HUDEP-2 (cell line): Measurements from ENCODE around the gene PDGFRA.

Experiments
- DNase-seq, 76 experiments: peaks; one replicate each; lab custom pipeline; 2025; ENCODE audit not compliant: unreplicated experiment in 76 of 76; lab: John Stamatoyannopoulos, UW

Gene PDGFRA

DNA sequence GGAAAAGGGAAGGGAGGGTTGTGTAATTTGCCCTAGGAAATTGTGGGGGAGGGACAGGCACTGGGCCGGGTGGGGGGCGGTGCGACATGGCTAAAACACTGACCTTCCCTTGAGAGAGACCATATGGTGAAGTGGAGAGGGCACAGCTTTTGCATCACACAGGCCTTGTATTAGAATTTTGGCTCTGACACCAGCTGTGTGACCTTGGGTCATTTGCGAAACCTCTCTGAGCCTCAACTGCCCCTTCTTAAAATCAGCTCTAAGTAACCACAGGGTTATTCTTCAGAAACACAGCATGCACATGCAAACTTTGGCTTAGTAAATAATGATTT lies 25.8 kb downstream of the PDGFRA start:
- no peak for DNase-seq

DNA sequence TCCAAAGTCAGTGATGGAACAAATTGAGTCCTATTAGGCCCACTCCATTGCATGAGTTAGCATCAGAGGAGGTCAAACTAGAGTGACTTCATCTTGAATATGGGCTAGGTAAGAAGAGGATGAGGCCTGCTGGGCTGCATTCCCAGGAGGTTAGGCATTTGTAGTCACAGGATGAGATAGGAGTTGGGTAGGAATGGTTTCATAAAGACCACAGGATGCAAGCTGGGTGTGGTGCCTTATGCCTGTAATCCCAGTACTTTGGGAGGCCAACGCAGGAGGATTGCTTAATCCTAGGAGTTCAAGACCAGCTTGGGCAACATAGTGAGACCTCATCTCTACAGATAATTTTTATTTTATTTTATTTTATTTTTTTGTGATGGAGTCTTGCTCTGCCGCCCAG lies 26.8 kb downstream of the PDGFRA start:
- no peak for DNase-seq

DNA sequence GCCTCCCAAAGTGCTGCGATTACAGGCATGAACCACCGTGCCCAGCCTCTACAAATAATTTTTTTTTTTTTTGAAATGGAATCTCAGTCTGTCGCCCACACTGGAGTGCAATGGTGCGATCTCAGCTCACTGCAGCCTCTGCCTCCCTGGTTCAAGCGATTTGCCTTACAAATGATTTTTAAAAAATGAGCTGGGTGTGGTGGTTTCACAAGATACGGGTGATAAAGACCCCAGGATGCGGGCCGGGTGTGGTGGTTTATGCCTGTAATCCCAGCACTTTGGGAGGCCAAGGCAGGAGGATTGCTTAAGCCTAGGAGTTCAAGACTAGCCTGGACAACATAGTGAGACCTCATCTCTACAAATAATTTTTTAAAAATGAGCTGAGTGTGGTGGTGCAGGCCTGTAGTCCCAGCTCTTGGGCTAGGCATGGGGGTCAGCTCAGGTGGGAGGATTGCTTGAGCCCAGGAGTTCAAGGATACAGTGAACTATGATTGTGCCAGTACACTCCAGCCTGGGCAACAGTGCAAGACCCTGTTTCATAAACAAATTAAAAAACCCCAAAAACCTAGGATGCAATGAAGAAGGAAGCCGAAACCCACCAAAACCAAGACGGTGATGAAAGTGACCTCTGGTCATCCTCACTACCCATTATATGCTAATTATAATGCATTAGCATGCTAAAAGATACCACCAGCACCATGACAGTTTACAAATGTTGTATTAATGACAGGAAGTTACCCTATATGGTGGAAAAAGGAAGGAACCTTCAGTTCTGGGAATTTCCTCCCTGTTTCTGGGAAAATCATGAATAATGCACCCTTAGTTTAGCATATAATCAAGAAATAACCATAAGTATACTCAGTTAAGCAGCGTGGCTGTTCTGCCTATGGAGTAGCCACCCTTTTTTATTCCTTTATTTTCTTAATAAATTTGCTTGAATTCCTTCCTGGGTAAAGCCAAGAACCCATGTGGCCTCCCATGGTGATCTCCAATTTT lies 27.7 kb downstream of the PDGFRA start:
- no peak for DNase-seq

DNA sequence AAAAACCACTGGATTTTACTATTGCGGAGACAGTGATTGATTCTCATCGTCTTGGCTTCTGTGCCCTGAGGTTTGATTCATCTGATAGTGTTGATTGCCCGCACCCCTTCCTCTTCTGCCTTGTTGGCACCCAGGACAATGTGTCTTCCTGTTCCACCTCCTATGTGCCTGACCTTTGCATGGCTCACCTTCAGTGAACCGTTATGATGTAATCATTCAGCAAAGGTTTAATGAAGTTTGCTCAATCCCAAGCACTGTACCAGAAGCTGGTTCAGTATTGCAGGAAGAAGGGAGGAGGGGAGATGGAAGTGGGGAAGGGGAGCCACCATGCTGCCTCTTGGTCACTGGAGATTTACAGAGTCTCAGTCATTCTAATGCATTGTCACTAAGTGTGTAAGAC lies 36.3 kb downstream of the PDGFRA start:
- no peak for DNase-seq

DNA sequence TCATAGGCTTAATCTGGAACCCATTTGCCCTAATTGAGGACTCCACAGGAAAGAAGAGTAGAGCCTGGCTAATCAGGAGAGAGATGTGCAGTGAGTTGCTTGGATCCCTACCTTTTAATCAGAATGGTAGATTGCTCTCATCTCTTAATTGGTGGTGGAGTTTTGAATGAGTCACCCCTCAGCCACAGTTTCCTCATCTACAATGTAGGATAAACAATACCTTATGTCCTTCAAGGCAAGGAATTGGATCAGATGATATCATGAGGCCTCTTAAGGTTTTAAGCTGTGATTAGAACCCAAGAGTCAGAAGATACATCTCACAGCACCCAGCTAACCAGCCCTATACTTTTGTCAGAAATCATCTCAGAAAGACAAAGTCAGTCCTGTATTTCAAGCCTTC lies 39.1 kb downstream of the PDGFRA start:
- DNase-seq = no peak

DNA sequence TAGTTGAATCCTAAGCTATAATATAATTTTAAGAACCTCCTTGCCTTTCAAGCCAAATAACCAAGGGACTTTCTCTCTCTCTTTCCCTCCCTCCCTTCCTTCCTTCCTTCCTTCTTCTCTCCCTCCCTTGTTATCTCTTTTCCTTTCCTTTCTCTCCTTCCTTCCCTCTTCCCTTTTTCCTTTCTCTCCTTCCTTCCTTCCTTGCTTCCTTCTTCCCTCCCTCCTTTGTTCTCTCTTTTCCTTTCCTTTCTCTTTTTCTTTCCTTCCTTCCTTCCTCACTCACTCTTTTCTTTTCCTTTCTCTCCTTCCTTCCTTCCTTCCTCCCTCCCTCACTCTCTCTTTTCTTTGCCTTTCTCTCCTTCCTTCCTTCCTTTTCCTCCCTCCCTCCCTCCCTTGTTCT lies 42.4 kb downstream of the PDGFRA start:
- no peak for DNase-seq

DNA sequence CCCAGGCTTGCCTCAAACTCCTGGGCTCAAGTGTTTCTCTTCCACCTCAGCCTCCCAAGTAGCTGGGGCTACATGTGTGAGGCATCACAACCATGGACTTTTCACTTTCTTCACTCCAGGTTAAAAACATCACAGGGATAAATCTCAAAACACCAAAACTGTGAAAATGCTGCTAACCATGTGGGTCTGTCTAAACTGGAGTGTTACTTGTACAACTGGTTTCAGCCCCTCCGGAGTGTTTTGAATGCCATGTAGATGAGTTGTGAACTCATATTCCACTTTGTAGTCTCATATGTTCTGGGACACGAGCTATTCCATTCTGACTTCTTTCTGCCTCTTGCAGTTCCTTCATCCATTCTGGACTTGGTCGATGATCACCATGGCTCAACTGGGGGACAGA lies 43.0 kb downstream of the PDGFRA start:
- no peak for DNase-seq

DNA sequence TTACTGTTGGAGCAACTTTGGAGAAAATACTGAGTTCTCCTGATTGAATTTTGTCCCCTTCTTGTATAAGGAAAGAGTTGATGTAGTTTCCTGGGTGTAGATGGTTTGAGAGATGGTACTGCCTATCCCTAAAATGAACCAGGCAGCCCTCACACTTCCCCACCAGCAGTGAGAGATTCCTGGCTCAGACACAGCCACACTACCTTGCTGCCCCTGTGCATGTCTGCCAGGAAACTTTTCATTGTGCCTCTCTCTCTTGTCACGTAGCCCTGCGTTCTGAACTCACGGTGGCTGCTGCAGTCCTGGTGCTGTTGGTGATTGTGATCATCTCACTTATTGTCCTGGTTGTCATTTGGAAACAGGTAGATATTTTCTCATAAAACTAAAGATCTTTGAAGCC lies 45.2 kb downstream of the PDGFRA start:
- DNase-seq = no peak

DNA sequence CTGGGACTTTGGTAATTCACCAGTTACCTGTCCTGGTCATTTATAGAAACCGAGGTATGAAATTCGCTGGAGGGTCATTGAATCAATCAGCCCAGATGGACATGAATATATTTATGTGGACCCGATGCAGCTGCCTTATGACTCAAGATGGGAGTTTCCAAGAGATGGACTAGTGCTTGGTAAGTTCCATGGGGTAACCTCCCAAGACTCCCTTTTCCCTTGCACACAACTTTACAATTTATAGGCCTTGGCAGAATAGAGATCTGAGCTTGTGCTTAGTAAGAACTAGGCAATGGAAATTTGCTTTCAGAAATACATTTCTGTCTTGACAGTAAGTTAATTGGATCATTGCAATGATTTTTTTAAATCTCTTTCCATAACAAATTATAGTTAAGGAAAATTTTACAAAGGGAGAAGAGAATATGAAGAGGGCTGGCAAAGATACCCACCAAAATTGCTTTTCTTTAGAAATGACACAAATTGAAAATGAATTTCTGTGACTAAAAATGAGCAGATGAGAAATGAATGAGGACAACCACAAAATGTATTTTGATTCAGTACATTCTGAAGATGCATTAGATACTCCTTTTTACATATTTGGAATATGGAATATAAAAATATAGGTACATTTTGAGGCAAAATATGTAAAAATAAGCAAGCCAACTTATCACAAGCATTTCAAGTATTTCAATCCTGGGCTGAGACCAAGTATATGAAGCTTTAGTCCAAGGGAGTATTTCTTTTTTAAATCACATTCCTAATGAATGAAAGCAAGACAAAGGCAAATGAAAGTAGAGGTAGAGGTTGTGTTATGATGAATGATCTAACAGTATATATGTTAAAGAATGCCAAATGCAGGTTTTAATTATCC lies 45.9 kb downstream of the PDGFRA start:
- no peak for DNase-seq

DNA sequence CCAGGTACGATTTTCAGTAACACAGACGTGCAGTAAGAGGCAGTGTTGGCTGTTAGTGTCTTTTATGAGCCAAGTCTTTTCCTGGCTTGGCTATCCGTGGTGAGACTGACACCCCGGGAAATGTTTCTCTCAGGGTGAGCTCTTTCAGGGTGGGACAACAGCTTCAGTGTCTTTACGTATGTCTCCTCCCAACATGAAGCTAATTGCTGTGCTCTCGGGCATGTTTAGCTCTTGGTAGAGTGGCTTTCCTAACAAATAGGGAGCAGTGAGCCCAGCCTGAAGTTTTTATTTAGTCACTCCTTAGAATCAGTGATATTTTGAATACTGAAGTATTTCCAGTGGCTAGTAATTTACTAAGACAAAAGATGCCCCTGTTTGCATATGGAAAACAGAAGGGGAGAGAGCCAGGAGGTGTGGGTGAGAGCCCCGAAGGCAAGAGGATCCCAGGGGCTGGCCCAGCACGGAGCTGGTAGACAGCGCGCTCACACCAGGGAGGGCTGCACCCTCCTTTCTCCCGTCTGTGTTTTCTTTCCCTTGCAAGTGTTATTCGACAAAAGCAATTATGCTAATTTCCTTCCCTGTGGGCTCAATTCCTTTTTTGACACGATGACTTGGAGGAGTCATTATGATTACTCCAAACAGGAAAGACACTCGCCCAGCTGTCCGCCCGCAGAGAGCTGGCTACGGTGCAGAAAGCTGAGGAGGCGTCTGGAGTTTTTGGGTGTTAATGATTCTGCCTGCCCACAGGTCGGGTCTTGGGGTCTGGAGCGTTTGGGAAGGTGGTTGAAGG lies 47.7 kb downstream of the PDGFRA start:
- no peak for DNase-seq

DNA sequence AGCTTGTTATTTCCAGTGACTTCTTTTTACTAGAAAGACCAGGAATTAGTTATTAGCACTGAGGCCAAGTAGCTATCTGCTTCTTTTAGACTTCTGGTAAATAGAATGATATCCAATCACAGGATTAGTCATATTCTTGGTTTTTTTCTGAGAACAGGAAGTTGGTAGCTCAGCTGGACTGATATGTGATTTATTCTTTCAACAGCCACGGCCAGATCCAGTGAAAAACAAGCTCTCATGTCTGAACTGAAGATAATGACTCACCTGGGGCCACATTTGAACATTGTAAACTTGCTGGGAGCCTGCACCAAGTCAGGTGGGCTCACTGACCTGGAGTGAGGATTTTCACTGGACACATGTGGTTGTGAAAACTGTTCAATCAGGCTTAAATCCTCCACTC lies 48.6 kb downstream of the PDGFRA start:
- DNase-seq = no peak

DNA sequence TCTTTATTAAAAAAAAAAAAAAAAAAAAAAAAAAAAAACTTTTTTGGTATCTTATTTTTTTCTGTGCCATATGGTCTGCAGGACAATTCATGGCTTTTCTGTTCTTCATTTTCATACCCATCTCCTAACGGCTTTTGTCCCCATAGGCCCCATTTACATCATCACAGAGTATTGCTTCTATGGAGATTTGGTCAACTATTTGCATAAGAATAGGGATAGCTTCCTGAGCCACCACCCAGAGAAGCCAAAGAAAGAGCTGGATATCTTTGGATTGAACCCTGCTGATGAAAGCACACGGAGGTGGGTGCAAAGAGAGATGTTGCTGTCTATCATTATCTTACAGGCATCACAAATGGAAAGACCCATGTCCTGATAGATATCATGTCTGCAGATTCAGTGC lies 49.1 kb downstream of the PDGFRA start:
- no peak for DNase-seq

DNA sequence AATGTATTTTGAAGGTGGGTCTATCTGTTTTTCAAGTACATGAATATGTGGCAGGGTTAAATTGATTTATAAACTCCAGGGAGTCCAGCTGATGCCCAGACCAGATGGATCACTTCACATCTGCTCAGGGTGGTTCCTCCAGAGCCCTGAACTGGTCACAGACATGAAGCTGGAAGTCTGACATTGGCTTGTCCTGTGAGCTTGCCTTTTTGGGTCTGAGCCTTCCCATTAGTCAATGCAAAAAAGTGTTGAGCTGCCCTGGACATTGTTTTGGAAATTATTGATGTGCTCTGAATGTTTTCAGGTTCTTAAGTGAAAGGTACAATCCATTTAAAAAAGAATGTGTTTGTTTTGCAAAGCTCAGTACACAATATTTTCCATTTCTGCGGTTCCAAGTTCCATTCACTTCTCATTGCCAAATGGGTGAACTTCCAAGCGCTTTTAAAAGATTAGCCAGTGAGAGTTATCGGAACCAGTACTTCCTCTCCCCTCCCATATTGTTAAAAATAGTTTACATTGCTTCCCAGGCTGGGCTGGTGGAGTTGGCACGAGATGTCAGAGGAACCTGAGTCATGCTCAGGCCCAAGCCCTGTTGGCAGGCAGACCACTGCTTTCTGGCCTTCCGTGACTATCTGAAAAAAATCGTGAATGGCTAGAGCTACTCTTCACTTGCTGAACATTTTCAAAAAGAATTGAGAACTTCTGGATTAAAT lies 52.1 kb downstream of the PDGFRA start:
- peak in 18 of 76 experiments; percentile 1 to 25 (median 8) for DNase-seq

DNA sequence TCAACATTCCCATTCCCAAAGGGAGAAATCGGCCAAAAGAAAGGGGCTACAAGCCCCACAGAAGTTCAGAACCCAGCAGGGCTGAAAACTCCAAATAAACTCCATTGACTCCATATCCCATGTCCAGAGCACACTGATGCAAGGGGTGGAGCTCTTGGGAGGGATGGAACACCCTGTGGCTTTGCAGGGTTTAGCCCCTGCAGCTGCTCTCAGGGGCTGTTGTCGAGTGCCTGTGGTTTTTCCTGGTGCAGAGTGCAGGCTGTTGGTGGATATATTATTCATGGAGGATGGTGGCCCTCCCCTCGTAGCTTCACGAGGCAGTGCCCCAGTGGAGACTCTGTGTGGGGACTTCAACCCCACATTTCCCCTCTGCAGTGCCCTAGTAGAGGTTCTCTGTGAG lies 53.7 kb downstream of the PDGFRA start:
- DNase-seq = no peak

DNA sequence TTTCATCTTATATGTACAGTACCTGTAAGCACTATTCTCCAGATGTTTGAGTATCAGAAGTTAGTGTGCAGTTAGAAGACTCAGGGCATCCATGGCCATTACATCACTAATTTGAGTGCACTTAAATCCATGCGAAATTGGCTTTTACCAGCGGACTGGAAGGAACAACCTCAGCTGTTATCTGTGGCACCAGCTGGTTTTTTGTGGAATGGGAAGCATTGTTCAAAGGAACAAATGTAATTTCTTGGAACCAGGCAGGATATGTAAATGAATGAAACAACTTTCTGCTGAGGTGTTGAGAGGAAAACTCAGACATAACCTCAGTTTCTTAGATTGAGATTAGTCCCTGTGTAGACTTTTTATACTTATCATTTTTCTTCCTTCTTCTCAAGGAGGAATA lies 60.2 kb downstream of the PDGFRA start:
- no peak for DNase-seq

DNA sequence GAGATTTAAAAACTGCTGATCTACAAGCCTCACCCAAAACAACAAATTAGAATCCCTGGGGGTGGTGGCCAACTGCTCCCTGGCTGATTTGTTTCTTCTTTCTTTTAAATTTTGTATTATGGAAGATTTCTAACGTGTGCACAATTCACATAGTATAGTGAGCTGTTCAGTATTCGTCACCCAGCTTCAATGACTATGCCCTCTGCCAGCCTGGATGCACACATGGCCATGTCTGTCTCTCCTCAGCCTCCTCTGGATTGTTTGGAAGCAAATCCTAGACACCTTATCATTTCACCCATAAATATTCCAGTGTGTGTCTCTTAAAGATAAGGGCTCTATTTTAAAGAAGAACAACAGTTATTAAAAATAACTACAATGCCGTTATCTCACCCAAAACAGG lies 61.9 kb downstream of the PDGFRA start:
- no peak for DNase-seq

DNA sequence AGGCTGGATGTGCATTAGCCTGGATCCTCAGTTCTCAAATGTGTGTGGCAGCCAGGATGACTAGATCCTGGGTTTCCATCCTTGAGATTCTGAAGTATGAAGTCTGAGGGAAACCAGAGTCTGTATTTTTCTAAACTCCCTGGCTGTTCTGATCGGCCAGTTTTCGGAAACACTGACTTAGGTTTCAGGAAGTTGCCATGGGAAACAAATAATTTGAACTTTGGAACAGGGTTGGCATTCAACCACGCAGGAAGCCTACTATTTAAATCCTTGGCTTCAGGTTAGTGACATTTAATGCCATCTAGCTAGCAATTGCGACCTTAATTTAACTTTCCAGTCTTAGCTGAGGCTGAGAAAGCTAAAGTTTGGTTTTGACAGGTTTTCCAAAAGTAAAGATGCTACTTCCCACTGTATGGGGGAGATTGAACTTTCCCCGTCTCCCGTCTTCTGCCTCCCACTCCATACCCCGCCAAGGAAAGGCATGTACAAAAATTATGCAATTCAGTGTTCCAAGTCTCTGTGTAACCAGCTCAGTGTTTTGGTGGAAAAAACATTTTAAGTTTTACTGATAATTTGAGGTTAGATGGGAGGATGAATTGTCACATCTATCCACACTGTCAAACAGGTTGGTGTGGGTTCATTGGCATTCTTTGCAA lies 67.6 kb downstream of the PDGFRA start:
- no peak for DNase-seq

DNA sequence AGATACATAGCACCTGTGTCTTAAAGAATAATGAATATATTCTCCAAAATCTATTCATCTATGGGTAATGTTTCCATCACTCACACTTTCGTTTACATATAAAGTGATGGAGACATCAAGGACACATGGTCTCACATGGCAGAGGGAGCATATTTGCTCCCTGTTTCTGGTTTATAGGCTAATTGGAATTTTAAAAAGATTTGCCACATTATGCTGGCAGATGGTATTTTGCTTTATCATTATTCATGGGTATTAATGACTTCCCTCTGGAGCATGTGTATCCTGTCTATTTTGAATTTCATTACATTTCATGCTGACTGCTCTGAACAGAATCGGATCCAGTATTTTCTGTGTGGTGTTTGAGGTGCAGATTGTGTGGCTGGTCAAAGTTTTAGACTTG lies 79.0 kb downstream of the PDGFRA start:
- DNase-seq = no peak

DNA sequence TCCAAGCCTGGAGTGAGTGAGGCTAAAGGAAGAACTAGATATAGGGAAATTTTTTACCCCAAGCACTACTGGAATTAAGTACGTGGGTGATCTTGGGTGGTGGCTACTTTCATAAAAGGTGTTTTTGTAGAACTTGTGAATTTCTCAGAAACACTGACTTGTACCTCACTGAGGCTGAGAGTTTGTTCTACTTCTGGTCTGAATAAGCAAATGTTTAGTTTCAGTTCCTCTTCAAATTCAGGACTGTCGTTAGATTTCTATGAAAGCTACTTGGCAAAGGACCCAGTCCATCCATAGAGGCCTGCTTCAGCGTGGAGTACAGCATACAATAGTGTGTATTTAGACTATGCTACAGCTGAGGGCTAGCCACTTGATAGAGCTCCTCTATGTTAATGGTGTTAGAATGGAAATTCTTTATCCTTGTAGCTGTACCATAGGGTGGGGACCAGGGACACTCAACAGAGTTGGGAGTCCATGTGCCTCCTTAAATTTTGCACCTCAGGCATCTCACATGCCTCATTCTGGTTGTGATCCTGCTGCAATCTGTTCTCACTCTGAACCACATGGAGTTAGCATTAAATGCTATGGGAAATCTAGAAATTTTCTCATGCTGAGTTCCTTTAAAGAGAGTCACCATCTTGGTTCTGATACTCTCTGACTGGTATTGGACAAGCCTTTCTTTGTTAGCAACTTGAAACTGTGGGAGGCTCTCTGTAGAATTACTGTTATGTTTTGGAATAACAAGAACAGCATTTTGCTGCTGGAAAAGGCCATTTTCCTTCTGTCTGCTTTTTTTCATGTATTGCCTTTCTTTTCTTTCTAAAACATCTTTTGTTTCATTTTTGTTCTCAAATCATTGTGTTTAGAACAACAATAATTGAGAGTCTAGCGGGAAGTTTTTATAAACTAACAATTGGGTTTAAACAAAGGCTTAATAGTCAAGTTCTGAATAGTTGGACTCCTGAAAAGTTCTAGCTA lies 86.8 kb downstream of the PDGFRA start:
- DNase-seq = no peak
